ENCODE results near the gene KXD1.
"Not testable (repeated sequence)": the region's sequence is repeated elsewhere in the genome, so short reads cannot be mapped to it uniquely, and the experiment has no call there.

The KXD1 gene

GRCh38 chr19:18522124-18522861 lies 35.4 kb upstream of the KXD1 start:
- WGBS (ENCODE audit: extremely low coverage, insufficient coverage, insufficient read length), result no CpG with 5 or more reads among the region's 51 CpGs
- peak overlapping the region; percentile 51 for H3K4me2 ChIP-seq (ENCODE audit: low read length)
- no peak overlapping the region for H3K4me3 ChIP-seq (ENCODE audit: low read depth, low read length)
- no peak overlapping the region for H2AFZ ChIP-seq (ENCODE audit: insufficient read depth, low read length, poor library complexity)
- H3K23ac ChIP-seq (ENCODE audit: low read length), result no peak overlapping the region
- peak; percentile 100 for DNase-seq
- no peak overlapping the region for H4K12ac ChIP-seq (ENCODE audit: low read depth, low read length)
- peaks cover 5 to 10% of the 10 kb centered on the region in 2 experiments for H3K4me1 ChIP-seq (ENCODE audit: control insufficient read depth in 1 of 2, insufficient read depth in 2 of 2, low read length in 2 of 2)
- H2BK120ac ChIP-seq (ENCODE audit: insufficient read depth, low read length, poor library complexity), result no peak overlapping the region
- H3K36me3 ChIP-seq (ENCODE audit: control insufficient read depth in 1 of 2, insufficient read depth in 2 of 2, low read length in 2 of 2), result no peaks in the 10 kb centered on the region
- H3K9ac ChIP-seq (ENCODE audit: low read length), result no peak overlapping the region
- H3K27ac ChIP-seq (ENCODE audit: low read depth, low read length), result no peak overlapping the region
- H3K27me3 ChIP-seq (ENCODE audit: insufficient read depth, low read length), result no peaks in the 10 kb centered on the region
- no peak overlapping the region for H2BK5ac ChIP-seq (ENCODE audit: low read depth, low read length, poor library complexity)
- H3K14ac ChIP-seq (ENCODE audit: low read length), result no peak overlapping the region
- no peak overlapping the region for H2BK12ac ChIP-seq (ENCODE audit: low read length)
- peak overlapping the region; percentile 35 for H4K8ac ChIP-seq (ENCODE audit: low read depth, low read length)
- peaks cover 16% of the 10 kb centered on the region for H3K79me2 ChIP-seq (ENCODE audit: control insufficient read depth, insufficient read depth, low read length, poor library complexity)
- peaks cover 2% of the 10 kb centered on the region for H3K9me3 ChIP-seq (ENCODE audit: insufficient read depth, low read depth, low read length)
- H3K18ac ChIP-seq (ENCODE audit: low read length), result no peak overlapping the region
- no peak overlapping the region for H2AK5ac ChIP-seq (ENCODE audit: low read length)
- H3K4ac ChIP-seq (ENCODE audit: low read depth, low read length), result no peak overlapping the region
- no peak overlapping the region for H4K91ac ChIP-seq (ENCODE audit: low read depth, low read length)
- peaks cover 19% of the 10 kb centered on the region for H3K79me1 ChIP-seq (ENCODE audit: low read length)

DNA sequence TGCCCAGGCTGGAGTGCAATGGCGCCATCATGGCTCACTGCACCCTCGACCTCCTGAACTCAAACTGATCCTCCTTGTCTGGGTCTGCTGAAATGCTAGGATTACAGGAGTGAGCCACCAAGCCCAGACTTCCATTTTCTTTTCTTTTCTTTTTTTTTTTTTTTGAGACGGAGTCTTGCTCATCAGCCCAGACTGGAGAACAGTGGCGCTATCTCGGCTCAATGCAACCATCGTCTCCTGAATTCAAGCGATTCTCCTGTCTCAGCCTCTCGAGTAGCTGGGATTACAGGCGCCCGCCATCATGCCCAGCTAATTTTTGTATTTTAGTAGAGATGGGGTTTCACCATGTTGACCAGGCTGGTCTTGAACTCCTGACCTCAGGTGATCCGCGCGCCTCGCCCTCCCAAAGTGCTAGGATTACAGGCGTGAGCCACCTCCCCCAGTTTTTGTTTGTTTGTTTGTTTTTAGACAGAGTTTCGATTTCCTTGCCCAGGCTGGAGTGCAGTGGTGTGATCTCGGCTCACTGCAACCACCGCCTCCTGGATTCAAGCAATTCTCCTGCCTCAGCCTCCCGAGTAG lies 34.7 kb upstream of the KXD1 start:
- not testable (repeated sequence) for H3K27me3 ChIP-seq (ENCODE audit: insufficient read depth, low read length); H3K4me3 ChIP-seq (ENCODE audit: low read depth, low read length); H3K4ac ChIP-seq (ENCODE audit: low read depth, low read length); DNase-seq; H3K9ac ChIP-seq (ENCODE audit: low read length); H2BK12ac ChIP-seq (ENCODE audit: low read length); H3K18ac ChIP-seq (ENCODE audit: low read length); H4K91ac ChIP-seq (ENCODE audit: low read depth, low read length); H2BK120ac ChIP-seq (ENCODE audit: insufficient read depth, low read length, poor library complexity); H3K27ac ChIP-seq (ENCODE audit: low read depth, low read length); H3K14ac ChIP-seq (ENCODE audit: low read length); H3K36me3 ChIP-seq (ENCODE audit: control insufficient read depth in 1 of 2, insufficient read depth in 2 of 2, low read length in 2 of 2); H4K12ac ChIP-seq (ENCODE audit: low read depth, low read length); H2BK5ac ChIP-seq (ENCODE audit: low read depth, low read length, poor library complexity); H2AFZ ChIP-seq (ENCODE audit: insufficient read depth, low read length, poor library complexity); H3K9me3 ChIP-seq (ENCODE audit: insufficient read depth, low read depth, low read length); H2AK5ac ChIP-seq (ENCODE audit: low read length); H3K23ac ChIP-seq (ENCODE audit: low read length); H3K4me1 ChIP-seq (ENCODE audit: control insufficient read depth in 1 of 2, insufficient read depth in 2 of 2, low read length in 2 of 2)
- Histone ChIP-seq H3K79me2 (ENCODE audit: control insufficient read depth, insufficient read depth, low read length, poor library complexity) (peaks cover 16% of the 10 kb centered on the region), H3K79me1 (ENCODE audit: low read length) (peaks cover 19% of the 10 kb centered on the region), H4K8ac (ENCODE audit: low read depth, low read length) (peak overlapping the region; percentile 35), H3K4me2 (ENCODE audit: low read length) (peak overlapping the region; percentile 51)
- WGBS (ENCODE audit: extremely low coverage, insufficient coverage, insufficient read length), result no CpG with 5 or more reads among the region's 19 CpGs

- WGBS (ENCODE audit: extremely low coverage, insufficient coverage, insufficient read length), result no CpG with 5 or more reads among the region's 9 CpGs
- no peak overlapping the region for H2BK12ac ChIP-seq (ENCODE audit: low read length)
These were observed 33.8 kb upstream of the KXD1 start for GRCh38 chr19:18523841-18524240.

DNA sequence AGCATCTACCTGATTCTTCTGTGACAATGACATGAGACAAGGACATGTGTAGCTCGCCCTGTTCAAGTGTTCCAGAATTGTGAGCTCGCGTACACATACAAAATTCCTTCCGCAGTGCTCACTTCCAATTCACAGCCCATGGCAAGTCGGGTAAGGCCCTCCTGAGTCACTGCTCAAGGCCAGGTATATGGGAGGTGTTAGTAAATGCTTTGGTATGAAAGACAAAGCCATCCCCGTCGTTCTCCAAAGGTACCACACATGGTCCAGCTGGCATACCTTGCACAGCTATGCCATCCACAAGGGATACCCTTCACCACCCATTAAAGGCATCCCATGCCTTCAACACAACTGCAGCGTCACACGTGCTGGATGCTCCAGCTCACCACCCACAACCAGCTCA lies 31.4 kb upstream of the KXD1 start:
- peaks cover 5% of the 10 kb centered on the region for H3K79me2 ChIP-seq (ENCODE audit: control insufficient read depth, insufficient read depth, low read length, poor library complexity)
- H4K12ac ChIP-seq (ENCODE audit: low read depth, low read length), result no peak overlapping the region
- H4K91ac ChIP-seq (ENCODE audit: low read depth, low read length), result no peak overlapping the region
- no peak overlapping the region for H2AFZ ChIP-seq (ENCODE audit: insufficient read depth, low read length, poor library complexity)
- H3K23ac ChIP-seq (ENCODE audit: low read length), result no peak overlapping the region
- peak; percentile 84 to 90 for DNase-seq
- no peak overlapping the region for H4K8ac ChIP-seq (ENCODE audit: low read depth, low read length)
- WGBS (ENCODE audit: extremely low coverage, insufficient coverage, insufficient read length), result no CpG with 5 or more reads among the region's 9 CpGs
- no peak overlapping the region for H3K4me3 ChIP-seq (ENCODE audit: low read depth, low read length)
- peaks cover 3% of the 10 kb centered on the region for H3K9me3 ChIP-seq (ENCODE audit: insufficient read depth, low read depth, low read length)
- H2BK5ac ChIP-seq (ENCODE audit: low read depth, low read length, poor library complexity), result no peak overlapping the region
- peaks cover 2 to 4% of the 10 kb centered on the region in 2 experiments for H3K36me3 ChIP-seq (ENCODE audit: control insufficient read depth in 1 of 2, insufficient read depth in 2 of 2, low read length in 2 of 2)
- H3K27me3 ChIP-seq (ENCODE audit: insufficient read depth, low read length), result no peaks in the 10 kb centered on the region
- no peak overlapping the region for H3K27ac ChIP-seq (ENCODE audit: low read depth, low read length)
- no peak overlapping the region for H3K9ac ChIP-seq (ENCODE audit: low read length)
- no peak overlapping the region for H2BK12ac ChIP-seq (ENCODE audit: low read length)
- H3K4me1 ChIP-seq (ENCODE audit: control insufficient read depth in 1 of 2, insufficient read depth in 2 of 2, low read length in 2 of 2), result peaks cover 0 to 5% of the 10 kb centered on the region in 2 experiments
- H2AK5ac ChIP-seq (ENCODE audit: low read length), result no peak overlapping the region
- no peak overlapping the region for H2BK120ac ChIP-seq (ENCODE audit: insufficient read depth, low read length, poor library complexity)
- H3K79me1 ChIP-seq (ENCODE audit: low read length), result peaks cover 5% of the 10 kb centered on the region
- no peak overlapping the region for H3K4me2 ChIP-seq (ENCODE audit: low read length)
- H3K14ac ChIP-seq (ENCODE audit: low read length), result no peak overlapping the region
- no peak overlapping the region for H3K18ac ChIP-seq (ENCODE audit: low read length)
- no peak overlapping the region for H3K4ac ChIP-seq (ENCODE audit: low read depth, low read length)

More at GRCh38 chr19:18523841-18524240, 33.8 kb upstream of the KXD1 start:
- Histone ChIP-seq H3K18ac (ENCODE audit: low read length) (no peak overlapping the region), H2AK5ac (ENCODE audit: low read length) (no peak overlapping the region), H3K23ac (ENCODE audit: low read length) (peak overlapping the region; percentile 50), H2BK5ac (ENCODE audit: low read depth, low read length, poor library complexity) (no peak overlapping the region), H3K4me3 (ENCODE audit: low read depth, low read length) (no peak overlapping the region), H3K79me1 (ENCODE audit: low read length) (peaks cover 19% of the 10 kb centered on the region), H4K8ac (ENCODE audit: low read depth, low read length) (no peak overlapping the region), H2AFZ (ENCODE audit: insufficient read depth, low read length, poor library complexity) (no peak overlapping the region), H2BK120ac (ENCODE audit: insufficient read depth, low read length, poor library complexity) (no peak overlapping the region), H3K27me3 (ENCODE audit: insufficient read depth, low read length) (no peaks in the 10 kb centered on the region), H3K79me2 (ENCODE audit: control insufficient read depth, insufficient read depth, low read length, poor library complexity) (peaks cover 14% of the 10 kb centered on the region), H3K36me3 (ENCODE audit: control insufficient read depth in 1 of 2, insufficient read depth in 2 of 2, low read length in 2 of 2) (no peaks in the 10 kb centered on the region), H3K27ac (ENCODE audit: low read depth, low read length) (no peak overlapping the region), H3K9ac (ENCODE audit: low read length) (no peak overlapping the region), H3K4ac (ENCODE audit: low read depth, low read length) (no peak overlapping the region), H3K4me2 (ENCODE audit: low read length) (no peak overlapping the region), H3K4me1 (ENCODE audit: control insufficient read depth in 1 of 2, insufficient read depth in 2 of 2, low read length in 2 of 2) (peaks cover 5 to 10% of the 10 kb centered on the region in 2 experiments), H3K9me3 (ENCODE audit: insufficient read depth, low read depth, low read length) (peaks cover 2% of the 10 kb centered on the region), H4K12ac (ENCODE audit: low read depth, low read length) (no peak overlapping the region), H3K14ac (ENCODE audit: low read length) (no peak overlapping the region), H4K91ac (ENCODE audit: low read depth, low read length) (no peak overlapping the region)
- no peak for DNase-seq

Measured in trophoblast cell (in vitro differentiated cells and primary cell).